Measurements from ENCODE around the gene PRKCZ. TPM values are rescaled to one million over a fixed set of nuclear protein-coding genes. Genes with fewer than 3 reads are reported as not detected.

PRKCZ gene
- total RNA-seq, 1 donor from 2014 or later: 0.59 TPM

GRCh38 chr1:2061065-2061778 is 11.0 kb downstream of the PRKCZ start:
- DNase-seq (ENCODE audit: low read depth, low spot score): no peak

GRCh38 chr1:2065699-2066098 is 15.5 kb downstream of the PRKCZ start:
- DNase-seq (ENCODE audit: low read depth, low spot score): no peak

- DNase-seq (ENCODE audit: low read depth, low spot score): no peak
Observed at GRCh38 chr1:2067393-2067792, 17.2 kb downstream of the PRKCZ start.

DNA sequence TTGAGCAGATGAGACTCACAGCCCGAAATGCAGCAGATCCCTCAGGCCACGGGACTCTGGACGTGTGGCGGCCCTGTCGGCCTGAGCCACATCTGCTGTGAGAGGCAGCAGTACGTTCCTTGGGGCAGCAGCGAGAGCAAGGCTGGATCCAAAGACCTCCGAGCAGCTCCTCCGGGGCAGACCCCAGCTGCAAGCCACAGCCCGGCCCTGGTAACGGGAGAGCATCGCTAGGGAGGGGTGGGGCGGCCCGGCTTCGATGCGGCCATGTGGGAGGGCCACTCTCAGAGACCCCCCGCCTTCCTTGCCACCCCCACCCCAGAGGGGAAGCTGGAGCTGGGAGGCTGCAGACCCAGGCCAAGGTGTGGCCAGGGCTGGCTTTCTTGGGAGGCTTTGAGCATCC is 17.8 kb downstream of the PRKCZ start:
- DNase-seq (ENCODE audit: low read depth, low spot score): no peak

DNA sequence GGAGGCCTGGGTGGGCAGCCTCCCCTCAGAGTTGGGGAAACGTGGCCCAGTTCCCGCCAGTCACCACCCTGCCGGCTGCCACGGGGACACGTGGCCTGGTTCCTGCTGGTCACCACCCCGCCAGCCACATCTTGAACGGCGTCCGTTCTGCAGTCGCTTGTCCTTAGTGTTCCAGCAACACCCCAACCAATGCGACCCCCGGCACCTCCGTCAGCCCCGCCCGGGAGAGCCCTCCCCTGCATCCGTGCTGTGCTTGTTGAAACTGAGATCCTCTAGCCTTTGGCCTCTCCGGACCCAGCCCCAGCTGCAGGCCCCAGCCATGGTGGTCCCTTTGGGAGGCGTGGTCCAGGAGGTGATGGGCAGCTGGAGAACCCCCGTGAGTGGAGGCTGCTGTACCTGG is 18.7 kb downstream of the PRKCZ start:
- no peak for DNase-seq (ENCODE audit: low read depth, low spot score)

DNA sequence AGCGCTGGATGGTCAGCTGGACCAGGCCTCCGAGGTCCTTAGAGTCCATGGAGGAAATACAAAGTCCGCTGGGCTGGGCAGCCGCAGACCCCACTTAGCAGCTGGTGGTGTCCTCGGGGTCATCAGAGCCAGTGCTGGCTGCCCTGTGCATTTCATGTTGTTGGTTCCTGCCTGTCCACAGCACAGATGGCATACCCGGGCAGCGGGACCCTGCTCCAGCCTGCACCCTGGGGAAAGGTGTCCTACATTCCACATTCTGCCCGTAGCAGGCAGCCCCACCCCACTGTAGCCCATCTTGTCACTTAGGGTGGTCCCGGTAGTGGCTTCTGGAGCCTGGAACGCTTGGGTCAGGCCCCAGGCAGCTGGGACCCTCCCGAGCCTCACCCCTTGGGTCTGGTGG is 19.8 kb downstream of the PRKCZ start:
- no peak for DNase-seq (ENCODE audit: low read depth, low spot score)

GRCh38 chr1:2070800-2071530 is 20.8 kb downstream of the PRKCZ start:
- DNase-seq (ENCODE audit: low read depth, low spot score): no peak

DNA sequence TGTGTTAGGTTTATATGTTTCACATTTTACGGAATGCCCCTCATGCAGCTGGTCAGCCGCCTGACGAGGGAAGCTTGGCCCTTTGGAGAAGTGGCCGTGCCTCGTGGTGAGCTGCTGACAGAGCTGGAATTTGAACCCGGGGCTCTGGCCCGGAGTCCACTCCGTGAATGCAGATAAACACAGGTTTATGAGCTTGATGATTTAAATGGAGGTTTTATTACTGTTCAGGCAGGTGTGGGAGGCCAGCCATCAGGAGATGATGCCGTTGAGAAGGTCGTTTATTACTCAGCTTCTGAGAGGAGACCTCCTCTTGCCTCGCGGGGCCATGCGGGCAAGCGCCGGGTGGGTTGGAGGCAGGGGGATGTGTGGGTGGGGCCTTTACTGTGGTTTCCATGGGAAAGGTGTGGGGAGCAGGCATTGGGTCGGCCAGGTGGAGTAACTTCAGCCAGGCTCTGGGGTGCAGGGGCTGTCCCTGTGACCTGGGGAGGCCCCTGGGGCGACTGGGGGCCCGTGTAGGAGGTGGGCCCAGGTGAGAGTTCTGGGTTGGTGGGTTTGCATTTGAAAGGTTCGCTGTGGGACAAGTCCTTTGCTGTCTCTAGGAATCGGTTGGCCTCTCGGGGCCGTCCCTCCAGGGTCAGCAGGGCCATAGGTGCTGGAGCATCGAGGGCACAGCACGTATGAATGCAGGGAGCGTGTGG is 22.0 kb downstream of the PRKCZ start:
- DNase-seq (ENCODE audit: low read depth, low spot score): no peak

GRCh38 chr1:2072891-2073290 is 22.7 kb downstream of the PRKCZ start:
- no peak for DNase-seq (ENCODE audit: low read depth, low spot score)

DNA sequence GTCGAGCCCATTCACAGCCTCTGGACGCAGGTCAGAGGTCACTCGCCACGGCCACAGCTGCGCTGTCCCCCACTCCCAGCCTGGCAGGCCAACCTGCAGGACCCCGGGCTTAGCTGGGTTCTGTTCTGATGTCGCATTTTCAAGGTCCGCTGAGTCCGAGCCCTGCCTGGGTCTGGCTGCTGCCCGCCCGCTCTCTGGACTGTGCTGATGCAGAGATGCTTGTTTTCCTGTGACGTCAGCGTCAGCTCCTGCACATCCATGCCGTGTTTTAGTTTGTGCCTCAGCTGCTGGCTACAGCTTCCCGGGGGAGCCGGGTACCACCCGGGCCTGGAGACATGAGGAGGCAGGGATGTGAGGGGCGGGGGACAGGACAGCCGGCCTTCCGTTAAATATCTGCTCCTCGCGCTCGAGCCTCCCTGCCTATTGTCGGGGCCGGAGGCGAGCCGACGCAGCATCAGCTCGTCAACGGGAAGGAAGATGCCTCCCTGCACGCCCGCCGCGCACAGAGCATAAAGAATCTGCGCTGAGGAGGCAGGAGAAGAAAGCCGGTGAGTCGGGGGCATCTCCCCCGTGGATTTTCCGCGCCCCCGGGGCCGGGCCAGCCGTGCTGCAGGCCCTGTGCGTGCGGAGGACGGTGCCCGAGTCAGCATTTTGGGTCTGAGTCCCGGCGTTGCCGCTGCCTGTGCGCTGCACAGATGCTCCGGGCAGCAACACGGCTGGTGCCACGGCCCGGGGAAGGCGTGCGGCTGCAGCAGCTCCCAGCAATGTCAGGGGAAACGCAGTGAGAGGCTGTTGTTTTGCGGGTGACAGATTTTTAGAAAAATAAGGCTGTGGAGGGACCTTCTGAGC is 23.4 kb downstream of the PRKCZ start:
- DNase-seq (ENCODE audit: low read depth, low spot score): no peak

DNA sequence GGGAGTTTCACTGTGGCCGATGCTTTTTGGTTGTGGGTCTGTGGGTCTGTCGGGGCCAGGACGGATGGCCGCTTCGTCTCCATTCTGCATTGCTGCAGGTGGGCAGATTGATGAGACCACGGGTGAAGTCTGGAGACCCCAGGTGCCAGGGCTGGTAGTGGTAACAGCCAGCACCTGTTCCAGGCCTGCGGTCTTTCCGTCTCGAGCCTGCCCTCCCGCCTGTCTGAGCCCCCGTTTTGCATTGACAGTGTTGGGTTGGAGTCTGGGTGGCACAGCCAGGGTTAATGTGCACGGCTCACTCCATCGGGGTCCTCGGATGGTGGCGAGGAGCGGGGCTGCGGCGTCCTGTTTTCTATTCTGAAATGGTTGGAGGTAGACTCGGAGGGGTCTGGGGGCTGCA is 24.2 kb downstream of the PRKCZ start:
- DNase-seq (ENCODE audit: low read depth, low spot score): no peak

- DNase-seq (ENCODE audit: low read depth, low spot score): no peak
Observed at GRCh38 chr1:2074944-2075740, 24.9 kb downstream of the PRKCZ start.

DNA sequence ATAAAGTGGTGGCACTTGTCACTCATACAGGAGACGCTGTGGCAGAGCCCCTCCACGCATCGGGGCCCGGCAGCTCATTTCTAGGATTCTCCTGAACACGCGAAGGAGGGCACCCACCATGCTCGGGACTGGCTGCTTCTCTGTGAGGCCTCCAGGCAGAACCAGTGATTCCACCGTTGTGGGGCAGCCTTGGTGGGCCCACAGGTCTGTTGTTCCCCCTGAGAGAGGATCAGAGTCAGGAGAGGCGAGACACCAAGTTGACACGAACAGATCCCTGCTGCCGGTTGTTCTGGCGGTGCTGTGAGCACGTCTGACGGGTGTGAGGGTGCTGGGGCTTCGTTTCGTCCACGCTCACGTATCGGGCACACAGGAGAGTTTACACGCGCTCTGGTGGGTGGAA is 26.6 kb downstream of the PRKCZ start:
- no peak for DNase-seq (ENCODE audit: low read depth, low spot score)

GRCh38 chr1:2078170-2078569 is 28.0 kb downstream of the PRKCZ start:
- DNase-seq (ENCODE audit: low read depth, low spot score): no peak

- no peak for DNase-seq (ENCODE audit: low read depth, low spot score)
Observed at GRCh38 chr1:2079396-2080085, 29.3 kb downstream of the PRKCZ start.

DNA sequence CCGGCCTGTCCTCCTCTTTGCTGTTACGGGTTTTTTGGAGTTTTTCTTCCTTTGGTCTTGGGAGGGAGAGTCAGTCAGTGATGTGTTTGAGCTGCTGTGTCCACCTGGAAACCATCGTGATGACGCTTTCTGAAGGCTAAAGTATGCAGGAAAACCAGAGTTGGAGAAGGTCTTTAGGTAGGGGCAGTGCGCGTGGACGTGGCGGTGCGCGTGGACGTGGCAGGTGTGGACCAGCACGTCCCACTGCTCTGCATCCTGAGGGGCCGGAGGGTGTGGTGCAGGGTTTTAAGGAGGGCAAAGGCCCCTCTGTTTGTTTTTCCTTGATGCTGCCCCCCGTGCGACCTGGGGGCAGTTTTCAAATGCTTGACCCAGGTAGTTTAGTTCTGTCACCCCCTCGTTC is 29.9 kb downstream of the PRKCZ start:
- no peak for DNase-seq (ENCODE audit: low read depth, low spot score)

DNA sequence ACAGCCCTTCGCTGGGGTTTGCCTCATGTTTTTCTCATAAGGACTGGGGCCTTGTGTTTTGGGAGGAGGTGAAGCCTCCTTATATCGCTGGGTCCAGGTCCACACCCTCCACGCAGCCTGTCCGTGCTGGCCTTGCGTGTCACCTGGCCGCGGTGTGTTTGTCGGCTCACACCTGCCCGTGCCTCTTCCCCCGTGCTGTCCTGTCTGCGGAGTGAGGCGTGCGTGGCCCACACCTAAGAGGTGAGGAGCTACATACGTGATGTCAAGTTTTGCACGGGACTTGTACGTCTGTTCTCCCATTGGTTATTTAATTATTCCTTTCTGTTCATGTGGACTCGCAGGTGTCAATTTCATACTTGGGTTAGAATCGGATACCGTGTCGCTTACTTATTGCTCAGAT is 30.7 kb downstream of the PRKCZ start:
- no peak for DNase-seq (ENCODE audit: low read depth, low spot score)

DNA sequence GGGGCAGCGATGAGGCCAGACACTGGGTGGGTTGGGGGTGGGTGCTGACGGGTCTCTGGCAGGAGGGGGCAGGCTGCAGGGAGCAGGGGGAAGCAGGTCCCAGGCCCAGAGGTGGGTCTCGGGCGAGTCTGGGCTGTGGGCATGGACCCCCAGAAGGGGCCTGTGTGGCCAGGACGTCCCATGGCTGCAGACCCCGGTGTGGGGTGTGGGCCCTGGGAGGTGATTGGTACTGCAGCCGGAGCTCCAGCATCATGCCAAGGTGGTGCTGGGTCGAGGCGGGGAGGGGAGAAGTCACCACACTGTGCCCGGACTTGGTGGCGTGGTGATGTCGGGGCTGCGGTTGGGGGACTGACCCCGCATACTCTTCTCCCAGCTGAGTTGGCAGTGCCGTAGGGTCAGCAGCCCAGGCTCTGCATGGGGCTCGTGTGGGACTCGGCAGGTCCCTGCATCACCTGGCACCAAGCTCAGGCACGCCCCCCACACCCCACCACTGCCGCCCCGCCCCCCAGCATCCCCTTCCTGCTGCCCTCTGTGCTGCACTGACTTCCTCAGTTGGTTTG is 31.2 kb downstream of the PRKCZ start:
- no peak for DNase-seq (ENCODE audit: low read depth, low spot score)

DNA sequence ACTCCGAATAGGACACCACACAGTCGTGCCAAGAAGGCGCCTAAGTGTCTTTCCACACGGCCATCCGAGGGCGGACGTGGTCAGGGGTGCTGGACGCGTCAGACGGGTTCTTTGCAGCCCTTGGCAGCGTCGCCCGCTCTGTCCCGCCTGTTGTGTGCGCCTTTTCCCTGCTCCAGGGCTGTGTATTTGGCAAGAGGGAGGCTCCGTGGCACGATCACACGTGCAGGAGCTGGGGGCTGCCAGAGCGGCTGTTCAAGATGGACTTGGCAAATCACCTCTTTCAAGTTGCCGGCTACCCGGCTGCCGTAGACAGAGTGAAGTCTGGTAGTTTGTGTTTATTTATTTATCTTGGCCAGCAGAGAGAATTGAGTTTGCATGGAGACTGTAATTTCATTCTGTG is 31.9 kb downstream of the PRKCZ start:
- no peak for DNase-seq (ENCODE audit: low read depth, low spot score)

- no peak for DNase-seq (ENCODE audit: low read depth, low spot score)
Observed at GRCh38 chr1:2083666-2084065, 33.5 kb downstream of the PRKCZ start.

Data from pulmonary artery endothelial cell (primary cell).